GM12878 (cell line): ENCODE measurements around the gene RBM18. TPM values are rescaled to one million over a fixed set of nuclear protein-coding genes. Genes with fewer than 3 reads are reported as not detected.
A peak's percentile ranks its signal among the peaks of the same experiment; 100 is the strongest.

Source experiments
- ATAC-seq: fragments of 200-7000 bp; cut with Tn5 transposase; 3 replicates; pipeline ENCODE4 v1.9.1; 2020; ENCODE audit warnings: mild to moderate bottlenecking, moderate library complexity
- BruUV-seq: library from RNA; stranded (reverse); fragments of 400-500 nt; replicated peaks from 2 replicates; lab custom pipeline; 2021; lab: Mats Ljungman, UMichigan
- CTCF ChIA-PET: fragments of 300-600 bp; sonication (Branson Sonifier 250); formaldehyde crosslinking; extraction: SDS; loops from one replicate; lab custom pipeline; 2021; ENCODE audit warnings: inconsistent platforms; lab: Yijun Ruan, JAX
- POLR2A ChIA-PET: fragments of 350-600 bp; formaldehyde crosslinking; extraction: SDS; loops from one replicate; lab custom pipeline; 2021; ENCODE audit warnings: inconsistent platforms; lab: Charles Lee
- RAD21 ChIA-PET: fragments of 300-600 bp; sonication (Branson Sonifier 250); formaldehyde crosslinking; loops from one replicate; lab custom pipeline; 2023; ENCODE audit warnings: antibody characterized with exemption; ENCODE audit not compliant: unreplicated experiment; lab: Charles Lee
- SMC1A ChIA-PET: fragments of 300-600 bp; sonication (Branson Sonifier 250); formaldehyde crosslinking; loops from one replicate; lab custom pipeline; 2023; ENCODE audit not compliant: unreplicated experiment, uncharacterized antibody; lab: Charles Lee
- DNase-seq: peaks from one replicate; pipeline ENCODE4 v3.0.0-alpha.2; 2011; ENCODE audit warnings: low read depth, low spot score
- FAIRE-seq: peaks from 3 replicates; lab custom pipeline; 2011; peaks lifted over from hg19 to GRCh38; lab: Jason Lieb, UNC
- H2AFZ ChIP-seq: 2 replicates; pipeline ENCODE4 v1.6.0; 2011; ENCODE audit warnings: low read depth, low read length, control low read depth; ENCODE audit not compliant: control insufficient read depth
- H3K27ac ChIP-seq: 2 replicates; pipeline ENCODE4 v1.5.1; 2011; ENCODE audit warnings: control low read depth; ENCODE audit not compliant: control insufficient read depth, insufficient read depth
- H3K27me3 ChIP-seq, 2 experiments: replicated peaks in 1 of 2; 2 replicates each; pipeline versions ENCODE4 v1.6.0 to v1.6.1; 2011; ENCODE audit warnings: low read length in 1 of 2; ENCODE audit not compliant: control insufficient read depth in 2 of 2, insufficient read depth in 2 of 2
- H3K36me3 ChIP-seq, 2 experiments: 2 replicates each; pipeline ENCODE4 v1.5.1; 2011; ENCODE audit warnings: low read length in 1 of 2; ENCODE audit not compliant: control insufficient read depth in 2 of 2, insufficient read depth in 2 of 2
- H3K4me1 ChIP-seq: 2 replicates; pipeline ENCODE4 v1.6.1; 2011; ENCODE audit warnings: mild to moderate bottlenecking, low read length, moderate library complexity, mixed read lengths; ENCODE audit not compliant: control insufficient read depth, insufficient read depth
- H3K4me2 ChIP-seq: 2 replicates; pipeline ENCODE4 v1.6.0; 2011; ENCODE audit warnings: control low read depth; ENCODE audit not compliant: control insufficient read depth, insufficient read depth
- H3K4me3 ChIP-seq: fragments of 200-600 bp; sonication (generic); 2 replicates; pipeline ENCODE4 v1.5.1; 2016
- H3K79me2 ChIP-seq: 2 replicates; pipeline ENCODE4 v1.6.0; 2011; ENCODE audit warnings: low read length; ENCODE audit not compliant: control insufficient read depth, insufficient read depth
- H3K9ac ChIP-seq: 2 replicates; pipeline ENCODE4 v1.8.0; 2011; ENCODE audit warnings: low read length, control low read depth, mixed read lengths; ENCODE audit not compliant: control insufficient read depth, insufficient read depth
- H3K9me3 ChIP-seq: replicated peaks from 3 replicates; pipeline ENCODE4 v1.5.1; 2011; ENCODE audit warnings: mild to moderate bottlenecking, low read length; ENCODE audit not compliant: control insufficient read depth, insufficient read depth
- H4K20me1 ChIP-seq: 2 replicates; pipeline ENCODE4 v1.6.0; 2011; ENCODE audit not compliant: control insufficient read depth, insufficient read depth
- ATF3 ChIP-seq: IDR thresholded peaks from 2 replicates; pipeline ENCODE4 v1.6.1; 2011; ENCODE audit warnings: low read depth, mild to moderate bottlenecking, low read length, moderate library complexity, borderline replicate concordance; ENCODE audit errors: extremely low read depth
- BRCA1 ChIP-seq: IDR thresholded peaks from 2 replicates; pipeline ENCODE4 v1.6.1; 2011; ENCODE audit warnings: low read depth, low read length, improper control_type of control experiment
- CHD2 ChIP-seq: IDR thresholded peaks from 2 replicates; pipeline ENCODE4 v1.6.1; 2011; ENCODE audit warnings: low read depth, low read length, improper control_type of control experiment, borderline replicate concordance
- CREM ChIP-seq: IDR thresholded peaks from 2 replicates; pipeline ENCODE4 v1.6.1; 2014; ENCODE audit warnings: antibody characterized with exemption, low read depth
- GABPA ChIP-seq: IDR thresholded peaks from 2 replicates; pipeline ENCODE4 v1.6.1; 2014; ENCODE audit warnings: antibody characterized with exemption, low read depth, mild to moderate bottlenecking, inconsistent platforms
- IRF5 ChIP-seq: fragments of 450-650 bp; IDR thresholded peaks from 2 replicates; pipeline ENCODE4 v1.6.1; 2017; ENCODE audit warnings: borderline replicate concordance
- MAX ChIP-seq: IDR thresholded peaks from 2 replicates; pipeline ENCODE4 v1.6.1; 2012; ENCODE audit warnings: low read depth, low read length, improper control_type of control experiment
- NR2C1 ChIP-seq: fragments of 450-650 bp; IDR thresholded peaks from 2 replicates; pipeline ENCODE4 v1.6.1; 2017; ENCODE audit warnings: antibody characterized with exemption, mild to moderate bottlenecking, moderate library complexity
- NR2F1 ChIP-seq: fragments of 450-650 bp; conservative IDR thresholded peaks from 2 replicates; pipeline ENCODE4 v1.6.1; 2017; ENCODE audit warnings: mild to moderate bottlenecking
- SMAD1 ChIP-seq: fragments of 450-650 bp; IDR thresholded peaks from 2 replicates; pipeline ENCODE4 v1.6.1; 2018; ENCODE audit warnings: mild to moderate bottlenecking, low read depth; ENCODE audit not compliant: partially characterized antibody
- TCF12 ChIP-seq: IDR thresholded peaks from 2 replicates; pipeline ENCODE4 v1.6.1; 2011; ENCODE audit warnings: low read depth, mild to moderate bottlenecking, low read length
- ZBTB11 ChIP-seq: fragments of 450-650 bp; formaldehyde crosslinking; IDR thresholded peaks from 2 replicates; pipeline ENCODE4 v1.5.0; 2022; ENCODE audit warnings: mild to moderate bottlenecking, missing genetic modification characterization
- ZBTB4 ChIP-seq: fragments of 450-650 bp; formaldehyde crosslinking; IDR thresholded peaks from 2 replicates; pipeline ENCODE4 v1.4.0; 2022; ENCODE audit warnings: mild to moderate bottlenecking, moderate library complexity
- WGBS: methylation state at CpG from one replicate; pipeline ENCODE4 v1.1.6; 2016; ENCODE audit warnings: low lambda C conversion rate; ENCODE audit not compliant: insufficient replicate concordance, insufficient coverage; ENCODE audit errors: missing lambda C conversion rate; 5-methylcytosine and 5-hydroxymethylcytosine counted together
- in situ Hi-C: fragments of 300-500 bp; cut with MboI; formaldehyde crosslinking; loops from 9 replicates; pipeline ENCODE4 v1.14.3; 2018; ENCODE audit warnings: mixed read lengths
- intact Hi-C: fragments of 100-400 bp; cut with micrococcal nuclease; formaldehyde crosslinking; loops from one replicate; pipeline ENCODE4 v1.14.2; 2022; ENCODE audit not compliant: unreplicated experiment
- polyA plus RNA-seq, 11 experiments: library from polyadenylated mRNA; depleted of rRNA in 4 of 11; unstranded in 6 of 11; stranded (reverse) in 5 of 11; fragments of >200 nt; fragmentation: Nextera tagmentation in 4 of 11; fragmentation: Illumina TruSeq in 1 of 11; extraction: Ambion mirVana in 4 of 11; extraction: Trizol in 1 of 11; gene quantifications; 1 replicate in 1 of 11; 2 replicates in 10 of 11; pipeline versions ENCODE4 v1.2.1 to v1.2.3, GENCODE V29; 2011 to 2016; ENCODE audit warnings: inconsistent platforms in 2 of 11, missing spikeins in 2 of 11, low read depth in 1 of 11
- total RNA-seq, 4 experiments: library from RNA; depleted of rRNA in 3 of 4; stranded (reverse); fragments of >200 nt in 3 of 4; fragmentation: Illumina TruSeq in 1 of 4; extraction: Trizol in 1 of 4; gene quantifications; 2 replicates each; pipeline versions ENCODE4 v1.2.1 to v1.2.3, GENCODE V29; 2013 to 2021

The RBM18 gene
- total and polyA plus RNA-seq, 10 of the 15 experiments (the other 5 are each of a cell fraction or from before 2014, with no cell fraction given): 6.4 to 46.8 (median 30.4) TPM

GRCh38 chr9:122265149-122265915, 692 bp upstream of the RBM18 start:
- RAD21 ChIA-PET: interaction anchor here (0.9 to 1.1 kb wide), 2 partner anchors 140 to 198 kb away, joined by 3 read pairs; no protein-coding TSS in a partner anchor
- FAIRE-seq: peak; percentile 18
- TF ChIP-seq ZBTB4 (CRISPR knock-in tag) (no peak), IRF5 (no peak), GABPA (peak; percentile 77; the same call in 1 of the 2 replicates), NR2F1 (peak; percentile 42), CHD2 (no peak), MAX (peak; percentile 35; the same call in 1 of the 2 replicates), CREM (peak; percentile 92), ZBTB11 (no peak), NR2C1 (no peak), TCF12 (no peak), SMAD1 (peak; percentile 39), ATF3 (peak; percentile 83; the same call in 1 of the 2 replicates), BRCA1 (no peak)

More at GRCh38 chr9:122265149-122265915, 692 bp upstream of the RBM18 start:
- DNase-seq (peak; percentile 38), ATAC-seq (peak; percentile 73)
- TSS peak; percentile 84 for BruUV-seq
- no peaks in the 10 kb centered on the region for H4K20me1 ChIP-seq
- peak overlapping the region; percentile 93 for H3K27ac ChIP-seq
- H3K27me3 ChIP-seq: no peaks in the 10 kb centered on the region
- peak overlapping the region; percentile 86 for H3K4me3 ChIP-seq
- ChIA-PET SMC1A (interaction anchor here (0.5 to 1.0 kb wide), 5 partner anchors 21 to 574 kb away, joined by 3 to 5 read pairs (median 3); partner anchors contain the start of gene PDCL), POLR2A (interaction anchor here (0.7 to 1.5 kb wide), 7 partner anchors 8 to 648 kb away, joined by 3 to 7 read pairs (median 3); partner anchors contain the start of genes MORN5, NDUFA8 and ZBTB6), CTCF (interaction anchor here (0.9 to 2.4 kb wide), 7 partner anchors 9 to 166 kb away, joined by 3 to 9 read pairs (median 3); partner anchors contain the start of gene NDUFA8)
- H3K4me1 ChIP-seq: no peaks in the 10 kb centered on the region
- H3K36me3 ChIP-seq: peaks cover 0 to 9% of the 10 kb centered on the region in 2 experiments; a peak in 1 of 4 replicates
- no peaks in the 10 kb centered on the region for H3K9me3 ChIP-seq
- peak overlapping the region; percentile 91 for H3K4me2 ChIP-seq
- H3K9ac ChIP-seq: peak overlapping the region; percentile 90
- intact Hi-C loops: no loop called here
- in situ Hi-C loops: no loop called here
- peaks cover 58% of the 10 kb centered on the region for H3K79me2 ChIP-seq
- peak overlapping the region; percentile 88 for H2AFZ ChIP-seq
- 6% methylated on average over 17 of the region's 17 CpGs for WGBS
